GM12801 (cell line): ENCODE results near the gene KDM3B.

Source experiments
- CTCF ChIP-seq: IDR thresholded peaks from one replicate; pipeline ENCODE4 v1.5.1; 2011; ENCODE audit warnings: control low read depth; ENCODE audit not compliant: insufficient read length; ENCODE audit errors: extremely low read depth

The KDM3B gene

GRCh38 chr5:138469540-138470321 is 117.2 kb downstream of the KDM3B start:
- no peak for TF ChIP-seq CTCF

GRCh38 chr5:138470322-138471051 is 118.0 kb downstream of the KDM3B start:
- no peak for TF ChIP-seq CTCF

GRCh38 chr5:138471052-138471361 is 118.5 kb downstream of the KDM3B start:
- TF ChIP-seq CTCF = no peak

GRCh38 chr5:138472353-138472752 is 119.9 kb downstream of the KDM3B start:
- TF ChIP-seq CTCF = no peak

GRCh38 chr5:138476918-138477317 is 124.4 kb downstream of the KDM3B start:
- TF ChIP-seq CTCF = no peak

- TF ChIP-seq CTCF = no peak
Observed at GRCh38 chr5:138482638-138483037, 130.2 kb downstream of the KDM3B start.
